H1 (cell line): ENCODE results near the gene SPIRE2. TPM values are rescaled to one million over a fixed set of nuclear protein-coding genes. Genes with fewer than 3 reads are reported as not detected.

ENCODE experiments used
- JUN ChIP-seq: IDR thresholded peaks from 2 replicates; pipeline ENCODE4 v1.6.1; 2011; ENCODE audit warnings: low read depth, mild to moderate bottlenecking, improper control_type of control experiment, low read length
- NANOG ChIP-seq: IDR thresholded peaks from 2 replicates; pipeline ENCODE4 v1.6.1; 2011; ENCODE audit warnings: low read length, low read depth, mild to moderate bottlenecking, inconsistent platforms; ENCODE audit not compliant: insufficient read depth, poor library complexity, severe bottlenecking
- POU5F1 ChIP-seq: IDR thresholded peaks from 2 replicates; pipeline ENCODE4 v1.6.1; 2011; ENCODE audit warnings: low read depth, mild to moderate bottlenecking, low read length, moderate library complexity
- RFX5 ChIP-seq: IDR thresholded peaks from 2 replicates; pipeline ENCODE4 v1.6.1; 2011; ENCODE audit warnings: low read depth, low read length, improper control_type of control experiment, borderline replicate concordance
- SIRT6 ChIP-seq: IDR thresholded peaks from one replicate; pipeline ENCODE4 v1.7.1; 2012; ENCODE audit warnings: low read length, inconsistent platforms
- SP2 ChIP-seq: IDR thresholded peaks from 2 replicates; pipeline ENCODE4 v1.6.1; 2012; ENCODE audit warnings: mild to moderate bottlenecking, low read length, inconsistent platforms
- polyA plus RNA-seq, 7 experiments: library from polyadenylated mRNA; depleted of rRNA in 3 of 7; stranded (reverse) in 5 of 7; unstranded in 2 of 7; fragments of >200 nt in 5 of 7; fragments of 200-250 nt in 2 of 7; gene quantifications; 1 replicate in 5 of 7; 2 replicates in 1 of 7; 4 replicates in 1 of 7; pipeline versions ENCODE4 v1.2.1 to v1.2.3, GENCODE V29; 2011 to 2013; ENCODE audit warnings: missing spikeins in 2 of 7, mixed read lengths in 2 of 7
- total RNA-seq: library from RNA; stranded (reverse); fragmentation: NEBNext Ultra II Directional; extraction: Animal tissue kit (Norgen Biotek cat#: 25700); gene quantifications from 2 replicates; pipeline ENCODE4 v1.2.1, GENCODE V29; 2021

SPIRE2 gene
- total and polyA plus RNA-seq, 2 of the 8 experiments (the other 6 are each of a cell fraction or from before 2014, with no cell fraction given), result 7.4 to 15.4 TPM

GRCh38 chr16:89847940-89848297, 19.6 kb downstream of the SPIRE2 start (continued):
- TF ChIP-seq SIRT6 (no peak), NANOG (no peak), POU5F1 (no peak), RFX5 (no peak), JUN (no peak), SP2 (no peak)
